ENCODE data around the gene FBXL5.

DNA sequence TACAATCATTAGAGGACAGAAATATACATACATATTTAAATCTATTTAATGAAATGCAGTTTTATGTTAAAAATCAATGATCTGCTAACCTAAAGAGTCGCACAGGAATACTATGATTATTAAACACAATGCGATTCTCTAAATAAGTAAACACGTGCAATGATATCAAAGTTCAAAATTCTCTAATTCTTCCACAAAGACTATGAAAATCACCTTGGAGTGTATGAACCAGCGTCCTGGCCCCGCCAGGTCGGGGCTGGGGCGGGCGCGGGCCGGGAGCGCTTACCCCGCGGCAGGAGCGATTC lies 25.9 kb upstream of the FBXL5 start:
- TF ChIP-seq, protein P1, sequence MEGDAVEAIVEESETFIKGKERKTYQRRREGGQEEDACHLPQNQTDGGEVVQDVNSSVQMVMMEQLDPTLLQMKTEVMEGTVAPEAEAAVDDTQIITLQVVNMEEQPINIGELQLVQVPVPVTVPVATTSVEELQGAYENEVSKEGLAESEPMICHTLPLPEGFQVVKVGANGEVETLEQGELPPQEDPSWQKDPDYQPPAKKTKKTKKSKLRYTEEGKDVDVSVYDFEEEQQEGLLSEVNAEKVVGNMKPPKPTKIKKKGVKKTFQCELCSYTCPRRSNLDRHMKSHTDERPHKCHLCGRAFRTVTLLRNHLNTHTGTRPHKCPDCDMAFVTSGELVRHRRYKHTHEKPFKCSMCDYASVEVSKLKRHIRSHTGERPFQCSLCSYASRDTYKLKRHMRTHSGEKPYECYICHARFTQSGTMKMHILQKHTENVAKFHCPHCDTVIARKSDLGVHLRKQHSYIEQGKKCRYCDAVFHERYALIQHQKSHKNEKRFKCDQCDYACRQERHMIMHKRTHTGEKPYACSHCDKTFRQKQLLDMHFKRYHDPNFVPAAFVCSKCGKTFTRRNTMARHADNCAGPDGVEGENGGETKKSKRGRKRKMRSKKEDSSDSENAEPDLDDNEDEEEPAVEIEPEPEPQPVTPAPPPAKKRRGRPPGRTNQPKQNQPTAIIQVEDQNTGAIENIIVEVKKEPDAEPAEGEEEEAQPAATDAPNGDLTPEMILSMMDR (IDR thresholded peaks at IDR 0.05; ENCODE audit: low read depth, low read length) = no peak
- TF ChIP-seq POLR2A (IDR thresholded peaks at IDR 0.05; ENCODE audit: extremely low read depth, insufficient read length) = no peak
